Esophagus squamous epithelium (tissue), 4 donors: ENCODE data around the gene MYH10.

Source experiments
- POLR2A ChIP-seq, 4 donors: fragments of 450-650 bp; IDR thresholded peaks; one replicate each; pipeline ENCODE4 v1.6.1; 2017; ENCODE audit warnings: antibody characterized with exemption in 4 of 4, mild to moderate bottlenecking in 4 of 4, moderate library complexity in 3 of 4
- TF ChIP-seq, protein P1 (sequence below), 6 experiments: fragments of 450-650 bp in 4 of 6; fragments of 200-600 bp in 2 of 6; sonication (generic) in 2 of 6; IDR thresholded peaks; one replicate each; pipeline ENCODE4 v1.5.1; 2016 to 2019; ENCODE audit warnings: antibody characterized with exemption in 6 of 6, mild to moderate bottlenecking in 4 of 6, moderate library complexity in 4 of 6

- no peak for TF ChIP-seq POLR2A (IDR thresholded peaks at IDR 0.05)
- TF ChIP-seq, protein P1, sequence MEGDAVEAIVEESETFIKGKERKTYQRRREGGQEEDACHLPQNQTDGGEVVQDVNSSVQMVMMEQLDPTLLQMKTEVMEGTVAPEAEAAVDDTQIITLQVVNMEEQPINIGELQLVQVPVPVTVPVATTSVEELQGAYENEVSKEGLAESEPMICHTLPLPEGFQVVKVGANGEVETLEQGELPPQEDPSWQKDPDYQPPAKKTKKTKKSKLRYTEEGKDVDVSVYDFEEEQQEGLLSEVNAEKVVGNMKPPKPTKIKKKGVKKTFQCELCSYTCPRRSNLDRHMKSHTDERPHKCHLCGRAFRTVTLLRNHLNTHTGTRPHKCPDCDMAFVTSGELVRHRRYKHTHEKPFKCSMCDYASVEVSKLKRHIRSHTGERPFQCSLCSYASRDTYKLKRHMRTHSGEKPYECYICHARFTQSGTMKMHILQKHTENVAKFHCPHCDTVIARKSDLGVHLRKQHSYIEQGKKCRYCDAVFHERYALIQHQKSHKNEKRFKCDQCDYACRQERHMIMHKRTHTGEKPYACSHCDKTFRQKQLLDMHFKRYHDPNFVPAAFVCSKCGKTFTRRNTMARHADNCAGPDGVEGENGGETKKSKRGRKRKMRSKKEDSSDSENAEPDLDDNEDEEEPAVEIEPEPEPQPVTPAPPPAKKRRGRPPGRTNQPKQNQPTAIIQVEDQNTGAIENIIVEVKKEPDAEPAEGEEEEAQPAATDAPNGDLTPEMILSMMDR (IDR thresholded peaks at IDR 0.05), result no peak
Observed at GRCh38 chr17:8598913-8599312, 31.6 kb downstream of the MYH10 start.
